NCI-H1105 treated with DMSO at 0.1 percent for 48 hours (cell line): Measurements from ENCODE around the gene CPNE4.

Experiments
- DNase-seq: peaks from one replicate; lab custom pipeline; 2025; lab: John Stamatoyannopoulos, UW

Gene CPNE4

GRCh38 chr3:131880948-131881347 lies 153.9 kb downstream of the CPNE4 start:
- DNase-seq = no peak

GRCh38 chr3:131868203-131868602 lies 166.6 kb downstream of the CPNE4 start:
- no peak for DNase-seq

- DNase-seq = no peak
These were observed 178.6 kb downstream of the CPNE4 start for GRCh38 chr3:131856171-131856570.

GRCh38 chr3:131850223-131850622 lies 184.6 kb downstream of the CPNE4 start:
- no peak for DNase-seq

GRCh38 chr3:131849616-131850015 lies 185.2 kb downstream of the CPNE4 start:
- DNase-seq = no peak

GRCh38 chr3:131847966-131848510 lies 186.8 kb downstream of the CPNE4 start:
- no peak for DNase-seq

- no peak for DNase-seq
These were observed 188.4 kb downstream of the CPNE4 start for GRCh38 chr3:131846296-131846924.

GRCh38 chr3:131843174-131843573 lies 191.6 kb downstream of the CPNE4 start:
- no peak for DNase-seq

- DNase-seq = no peak
These were observed 194.5 kb downstream of the CPNE4 start for GRCh38 chr3:131840156-131840797.

- DNase-seq = no peak
These were observed 198.9 kb downstream of the CPNE4 start for GRCh38 chr3:131835906-131836305.

GRCh38 chr3:131831608-131832007 lies 203.2 kb downstream of the CPNE4 start:
- no peak for DNase-seq

- DNase-seq = no peak
These were observed 213.5 kb downstream of the CPNE4 start for GRCh38 chr3:131821191-131821762.

GRCh38 chr3:131819381-131820055 lies 215.3 kb downstream of the CPNE4 start:
- no peak for DNase-seq

- DNase-seq = peak; percentile 29
These were observed 222.4 kb downstream of the CPNE4 start for GRCh38 chr3:131812433-131812832.

- DNase-seq = no peak
These were observed 223.3 kb downstream of the CPNE4 start for GRCh38 chr3:131811481-131811880.

- DNase-seq = no peak
These were observed 227.0 kb downstream of the CPNE4 start for GRCh38 chr3:131807822-131808221.

GRCh38 chr3:131806736-131807135 lies 228.1 kb downstream of the CPNE4 start:
- no peak for DNase-seq

GRCh38 chr3:131804565-131805133 lies 230.2 kb downstream of the CPNE4 start:
- no peak for DNase-seq

GRCh38 chr3:131803113-131803512 lies 231.7 kb downstream of the CPNE4 start:
- no peak for DNase-seq

- no peak for DNase-seq
These were observed 232.8 kb downstream of the CPNE4 start for GRCh38 chr3:131802029-131802428.

GRCh38 chr3:131801566-131801965 lies 233.2 kb downstream of the CPNE4 start:
- DNase-seq = no peak

- no peak for DNase-seq
These were observed 237.0 kb downstream of the CPNE4 start for GRCh38 chr3:131797776-131798175.
